Liver (tissue), 9 donors: ENCODE data around the gene PGA3. TPM values are rescaled to one million over a fixed set of nuclear protein-coding genes. Genes with fewer than 3 reads are reported as not detected.
"Not testable (repeated sequence)": the region's sequence is repeated elsewhere in the genome, so short reads cannot be mapped to it uniquely, and the experiment has no call there.

Source experiments
- DNase-seq: peaks from one replicate; pipeline ENCODE4 v3.0.0-alpha.2; 2017; ENCODE audit warnings: low spot score
- H3K27ac ChIP-seq, 2 donors: one replicate each; pipeline ENCODE4 v1.7.0; 2013; ENCODE audit warnings: inconsistent platforms in 2 of 2, low read length in 2 of 2, control low read depth in 1 of 2, low read depth in 1 of 2, mild to moderate bottlenecking in 1 of 2
- H3K27me3 ChIP-seq, 4 donors: one replicate each; pipeline versions ENCODE4 v1.6.1 to v1.7.0; 2013; ENCODE audit warnings: low read length in 3 of 4, inconsistent platforms in 1 of 4, mild to moderate bottlenecking in 1 of 4, moderate library complexity in 1 of 4; ENCODE audit not compliant: control insufficient read depth in 4 of 4, insufficient read depth in 4 of 4
- H3K36me3 ChIP-seq, 4 donors: one replicate each; pipeline versions ENCODE4 v1.6.1 to v1.7.0; 2013; ENCODE audit warnings: low read length in 3 of 4, mild to moderate bottlenecking in 3 of 4, low read depth in 1 of 4, moderate library complexity in 1 of 4; ENCODE audit not compliant: control insufficient read depth in 4 of 4, insufficient read depth in 3 of 4
- H3K4me1 ChIP-seq, 4 donors: one replicate each; pipeline versions ENCODE4 v1.6.1 to v1.7.0; 2013; ENCODE audit warnings: low read length in 3 of 4, mild to moderate bottlenecking in 3 of 4, moderate library complexity in 1 of 4; ENCODE audit not compliant: control insufficient read depth in 4 of 4, insufficient read depth in 4 of 4
- H3K4me3 ChIP-seq, 3 donors: one replicate each; pipeline versions ENCODE4 v1.6.1 to v1.7.0; 2013; ENCODE audit warnings: low read length in 3 of 3, control low read depth in 1 of 3, low read depth in 1 of 3, mild to moderate bottlenecking in 1 of 3
- H3K9ac ChIP-seq, 2 donors: one replicate each; pipeline ENCODE4 v1.7.0; 2013; ENCODE audit warnings: low read length in 2 of 2, mild to moderate bottlenecking in 2 of 2, moderate library complexity in 2 of 2, control low read depth in 1 of 2, low read depth in 1 of 2
- H3K9me3 ChIP-seq, 4 donors: one replicate each; pipeline versions ENCODE4 v1.6.1 to v1.7.0; 2013; ENCODE audit warnings: low read length in 3 of 4; ENCODE audit not compliant: control insufficient read depth in 4 of 4
- WGBS: extraction: QIAGEN DNeasy Blood & Tissue Kit; methylation state at CpG from one replicate; pipeline ENCODE4 v1.1.7; 2013; 5-methylcytosine and 5-hydroxymethylcytosine counted together
- polyA plus RNA-seq, 2 donors: library from polyadenylated mRNA; stranded (reverse) in 1 of 2; unstranded in 1 of 2; fragments of 200-250 nt in 1 of 2; fragments of >200 nt in 1 of 2; fragmentation: Nextera tagmentation in 1 of 2; extraction: Ambion mirVana in 1 of 2; gene quantifications; one replicate each; pipeline versions ENCODE4 v1.2.1 to v1.2.3, GENCODE V29; 2013 to 2015
- total RNA-seq, 2 donors: library from RNA; depleted of rRNA; stranded (reverse); fragments of >200 nt; gene quantifications; one replicate each; pipeline ENCODE4 v1.2.3, GENCODE V29; 2014
- donor health status: healthy.
- donor health status: healthy.
- donor health status: healthy.
- donor health status: healthy.
- donor health status: healthy.

Gene PGA3
- total and polyA plus RNA-seq, 4 donors = 0.25 to 0.56 (median 0.54) TPM; not detected in 1

GRCh38 chr11:61226457-61227137, 23.3 kb downstream of the PGA3 start:
- H3K9me3 ChIP-seq, H3K4me1 ChIP-seq, H3K9ac ChIP-seq, H3K36me3 ChIP-seq, H3K27me3 ChIP-seq, H3K4me3 ChIP-seq, DNase-seq, H3K27ac ChIP-seq: not testable (repeated sequence)
- WGBS = no CpG with 5 or more reads among the region's 10 CpGs

- WGBS = no CpG with 5 or more reads among the region's 6 CpGs
- not testable (repeated sequence) for H3K9ac ChIP-seq, H3K27ac ChIP-seq, H3K4me1 ChIP-seq, H3K9me3 ChIP-seq, H3K36me3 ChIP-seq, DNase-seq, H3K4me3 ChIP-seq, H3K27me3 ChIP-seq
Measured at GRCh38 chr11:61229458-61229857, 26.1 kb downstream of the PGA3 start.

- H3K27ac ChIP-seq, H3K36me3 ChIP-seq, H3K4me1 ChIP-seq, H3K9ac ChIP-seq, H3K4me3 ChIP-seq, H3K9me3 ChIP-seq, H3K27me3 ChIP-seq, DNase-seq: not testable (repeated sequence)
- no CpG with 5 or more reads among the region's 15 CpGs for WGBS
Measured at GRCh38 chr11:61231033-61231432, 27.7 kb downstream of the PGA3 start.

GRCh38 chr11:61231585-61231984, 28.3 kb downstream of the PGA3 start:
- 60% methylated on average over 1 of the region's 5 CpGs for WGBS
- H3K4me3 ChIP-seq, H3K9me3 ChIP-seq, DNase-seq, H3K27me3 ChIP-seq, H3K27ac ChIP-seq, H3K4me1 ChIP-seq, H3K36me3 ChIP-seq, H3K9ac ChIP-seq: not testable (repeated sequence)

- H3K27ac ChIP-seq, H3K9ac ChIP-seq, H3K4me3 ChIP-seq, H3K36me3 ChIP-seq, H3K27me3 ChIP-seq, H3K9me3 ChIP-seq, DNase-seq, H3K4me1 ChIP-seq: not testable (repeated sequence)
- no CpG with 5 or more reads among the region's 3 CpGs for WGBS
Measured at GRCh38 chr11:61232548-61233145, 29.3 kb downstream of the PGA3 start.

GRCh38 chr11:61237130-61237529, 33.8 kb downstream of the PGA3 start:
- H3K9me3 ChIP-seq, H3K4me1 ChIP-seq, H3K27me3 ChIP-seq, H3K4me3 ChIP-seq, H3K27ac ChIP-seq, H3K9ac ChIP-seq, H3K36me3 ChIP-seq, DNase-seq: not testable (repeated sequence)
- WGBS = no CpG with 5 or more reads among the region's 4 CpGs

- not testable (repeated sequence) for H3K4me3 ChIP-seq, H3K36me3 ChIP-seq, H3K27me3 ChIP-seq, H3K9ac ChIP-seq, H3K4me1 ChIP-seq, DNase-seq, H3K27ac ChIP-seq, H3K9me3 ChIP-seq
- 69% methylated on average over 8 of the region's 8 CpGs for WGBS
Measured at GRCh38 chr11:61240288-61240687, 37.0 kb downstream of the PGA3 start.

GRCh38 chr11:61240875-61241274, 37.6 kb downstream of the PGA3 start, which contains the start of gene PGA5:
PGA5 (plus strand) TSS chr11:61241175; CDS start chr11:61241227, 52 bp downstream.
- H3K27me3 ChIP-seq, DNase-seq, H3K9ac ChIP-seq, H3K9me3 ChIP-seq, H3K36me3 ChIP-seq, H3K4me3 ChIP-seq, H3K27ac ChIP-seq, H3K4me1 ChIP-seq: not testable (repeated sequence)
- WGBS = no CpG with 5 or more reads among the region's 8 CpGs
